Uterus (tissue), 4 donors: ENCODE results near the gene TUB. TPM values are rescaled to one million over a fixed set of nuclear protein-coding genes. Genes with fewer than 3 reads are reported as not detected.

Source experiments
- DNase-seq, 2 donors: peaks; one replicate each; pipeline ENCODE4 v3.0.0-alpha.2; 2019 to 2020
- H3K27ac ChIP-seq, 2 donors: fragments of 200-600 bp; sonication (generic); 1 replicate in 1 of 2; 2 replicates in 1 of 2; pipeline ENCODE4 v1.5.1; 2016 to 2018
- H3K27me3 ChIP-seq, 2 donors: fragments of 200-600 bp; sonication (generic); one replicate each; pipeline ENCODE4 v1.5.1; 2018 to 2019; ENCODE audit warnings: control low read depth in 1 of 2
- H3K36me3 ChIP-seq, 2 donors: fragments of 200-600 bp; sonication (generic); one replicate each; pipeline ENCODE4 v1.5.1; 2019; ENCODE audit warnings: control low read depth in 1 of 2
- H3K4me1 ChIP-seq, 2 donors: fragments of 200-600 bp; sonication (generic); one replicate each; pipeline ENCODE4 v1.5.1; 2018 to 2019; ENCODE audit warnings: control low read depth in 1 of 2
- H3K4me3 ChIP-seq, 2 donors: fragments of 200-600 bp; sonication (generic); 1 replicate in 1 of 2; 2 replicates in 1 of 2; pipeline ENCODE4 v1.5.1; 2018 to 2019; ENCODE audit warnings: mild to moderate bottlenecking in 1 of 2
- H3K9me3 ChIP-seq, 2 donors: fragments of 200-600 bp; sonication (generic); one replicate each; pipeline ENCODE4 v1.5.1; 2019; ENCODE audit warnings: control low read depth in 1 of 2
- POLR2A ChIP-seq, 2 donors: fragments of 450-650 bp; IDR thresholded peaks; one replicate each; pipeline ENCODE4 v1.6.1; 2016; ENCODE audit warnings: antibody characterized with exemption in 2 of 2, mild to moderate bottlenecking in 1 of 2, moderate library complexity in 1 of 2
- intact Hi-C: fragments of 100-400 bp; cut with DNase I; formaldehyde crosslinking; loops from one replicate; pipeline ENCODE4 v1.15.1; 2023; ENCODE audit warnings: low total_unique reads
- total RNA-seq, 4 donors: library from RNA; depleted of rRNA in 3 of 4; stranded (reverse); fragments of >200 nt in 3 of 4; gene quantifications; one replicate each; pipeline versions ENCODE4 v1.1.0 to v1.2.4, GENCODE V29; 2014 to 2023
- TF ChIP-seq, protein P1 (sequence below), 4 experiments: fragments of 200-600 bp in 2 of 4; fragments of 450-650 bp in 2 of 4; sonication (generic) in 2 of 4; IDR thresholded peaks; one replicate each; pipeline ENCODE4 v1.5.1; 2016 to 2019; ENCODE audit warnings: antibody characterized with exemption in 4 of 4, mild to moderate bottlenecking in 2 of 4, moderate library complexity in 1 of 4
- donor health status: DM: yes; HTN: yes; CAD: no.

The TUB gene
- total RNA-seq, 4 donors from 2014 or later: 12.6 to 57.4 (median 37.8) TPM

GRCh38 chr11:8105133-8105532 lies 24.1 kb downstream of the TUB start:
- Histone ChIP-seq H3K27me3 (no peaks in the 10 kb centered on the region), H3K4me1 (no peaks in the 10 kb centered on the region), H3K27ac (no peak overlapping the region), H3K36me3 (no peaks in the 10 kb centered on the region), H3K4me3 (no peak overlapping the region), H3K9me3 (no peaks in the 10 kb centered on the region)
- TF ChIP-seq POLR2A (IDR thresholded peaks at IDR 0.05): no peak
- TF ChIP-seq, protein P1, sequence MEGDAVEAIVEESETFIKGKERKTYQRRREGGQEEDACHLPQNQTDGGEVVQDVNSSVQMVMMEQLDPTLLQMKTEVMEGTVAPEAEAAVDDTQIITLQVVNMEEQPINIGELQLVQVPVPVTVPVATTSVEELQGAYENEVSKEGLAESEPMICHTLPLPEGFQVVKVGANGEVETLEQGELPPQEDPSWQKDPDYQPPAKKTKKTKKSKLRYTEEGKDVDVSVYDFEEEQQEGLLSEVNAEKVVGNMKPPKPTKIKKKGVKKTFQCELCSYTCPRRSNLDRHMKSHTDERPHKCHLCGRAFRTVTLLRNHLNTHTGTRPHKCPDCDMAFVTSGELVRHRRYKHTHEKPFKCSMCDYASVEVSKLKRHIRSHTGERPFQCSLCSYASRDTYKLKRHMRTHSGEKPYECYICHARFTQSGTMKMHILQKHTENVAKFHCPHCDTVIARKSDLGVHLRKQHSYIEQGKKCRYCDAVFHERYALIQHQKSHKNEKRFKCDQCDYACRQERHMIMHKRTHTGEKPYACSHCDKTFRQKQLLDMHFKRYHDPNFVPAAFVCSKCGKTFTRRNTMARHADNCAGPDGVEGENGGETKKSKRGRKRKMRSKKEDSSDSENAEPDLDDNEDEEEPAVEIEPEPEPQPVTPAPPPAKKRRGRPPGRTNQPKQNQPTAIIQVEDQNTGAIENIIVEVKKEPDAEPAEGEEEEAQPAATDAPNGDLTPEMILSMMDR (IDR thresholded peaks at IDR 0.05): no peak
- intact Hi-C loops: no loop called here
- no peak for DNase-seq

- Histone ChIP-seq H3K27ac (no peak overlapping the region), H3K27me3 (no peaks in the 10 kb centered on the region), H3K9me3 (no peaks in the 10 kb centered on the region), H3K36me3 (no peaks in the 10 kb centered on the region), H3K4me3 (no peak overlapping the region), H3K4me1 (no peaks in the 10 kb centered on the region)
- intact Hi-C loops: no loop called here
- no peak for TF ChIP-seq POLR2A (IDR thresholded peaks at IDR 0.05)
- TF ChIP-seq, protein P1 (IDR thresholded peaks at IDR 0.05): no peak
- no peak for DNase-seq
Measured at GRCh38 chr11:8105666-8106065, 24.7 kb downstream of the TUB start.

- no peak overlapping the region for H3K4me3 ChIP-seq
- H3K36me3 ChIP-seq: no peaks in the 10 kb centered on the region
- no peak overlapping the region for H3K27ac ChIP-seq
- no peak for DNase-seq
- intact Hi-C loops: no loop called here
- TF ChIP-seq, protein P1 (IDR thresholded peaks at IDR 0.05): no peak
- no peak for TF ChIP-seq POLR2A (IDR thresholded peaks at IDR 0.05)
- no peaks in the 10 kb centered on the region for H3K27me3 ChIP-seq
- H3K4me1 ChIP-seq: no peaks in the 10 kb centered on the region
- no peaks in the 10 kb centered on the region for H3K9me3 ChIP-seq
Measured at GRCh38 chr11:8106679-8107078, 25.7 kb downstream of the TUB start.

- TF ChIP-seq, protein P1 (IDR thresholded peaks at IDR 0.05): no peak
- TF ChIP-seq POLR2A (IDR thresholded peaks at IDR 0.05): no peak
- Histone ChIP-seq H3K4me3 (no peak overlapping the region), H3K27me3 (no peaks in the 10 kb centered on the region), H3K36me3 (no peaks in the 10 kb centered on the region), H3K4me1 (no peaks in the 10 kb centered on the region), H3K9me3 (no peaks in the 10 kb centered on the region), H3K27ac (no peak overlapping the region)
- no peak for DNase-seq
- intact Hi-C loops: no loop called here
Measured at GRCh38 chr11:8107642-8108041, 26.6 kb downstream of the TUB start.

DNA sequence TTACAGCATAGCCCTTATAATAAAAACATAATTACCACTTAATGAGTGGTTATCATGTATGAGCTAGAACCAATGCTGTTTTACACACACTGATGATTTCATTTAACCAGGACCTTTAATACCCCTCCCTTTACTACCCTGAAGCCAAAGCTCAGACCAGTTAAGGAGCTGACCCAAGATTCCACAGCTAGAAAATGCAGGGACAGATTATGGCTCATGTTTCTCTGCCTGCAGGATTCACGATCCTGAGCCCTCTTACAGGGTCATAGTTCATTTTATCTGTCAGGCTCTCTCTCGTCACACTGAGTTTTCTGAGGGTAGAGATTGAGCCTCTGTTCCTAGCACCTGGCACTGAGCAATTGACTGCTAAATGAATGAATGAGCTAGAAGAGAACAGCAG lies 27.4 kb downstream of the TUB start:
- no peak for TF ChIP-seq POLR2A (IDR thresholded peaks at IDR 0.05)
- TF ChIP-seq, protein P1 (IDR thresholded peaks at IDR 0.05): no peak
- H3K27me3 ChIP-seq: no peaks in the 10 kb centered on the region
- H3K27ac ChIP-seq: no peak overlapping the region
- no peak overlapping the region for H3K4me3 ChIP-seq
- intact Hi-C loops: no loop called here
- H3K36me3 ChIP-seq: no peaks in the 10 kb centered on the region
- no peaks in the 10 kb centered on the region for H3K9me3 ChIP-seq
- no peak for DNase-seq
- no peaks in the 10 kb centered on the region for H3K4me1 ChIP-seq
